ENCODE data around the gene TMCC2. TPM values are rescaled to one million over a fixed set of nuclear protein-coding genes. Genes with fewer than 3 reads are reported as not detected.

The TMCC2 gene
- total and polyA plus RNA-seq, 2 of the 4 experiments (the other 2 are of a cell fraction) = 2.0 to 4.2 TPM

GRCh38 chr1:205220421-205220820 lies 7.3 kb upstream of the TMCC2 start:
- H3K56ac ChIP-seq (ENCODE audit: extremely low read depth, insufficient read depth, low read length) = no peak overlapping the region
- H3K4me2 ChIP-seq (ENCODE audit: low read depth, low read length) = no peak overlapping the region
- no peak overlapping the region for H2BK5ac ChIP-seq (ENCODE audit: low read depth, low read length, poor library complexity, severe bottlenecking)
- intact Hi-C loops (cut with micrococcal nuclease) (no loop called here), dilution Hi-C loops (cut with HindIII; ENCODE audit: low sequenced_read_pairs, unreplicated experiment) (no loop called here), in situ Hi-C loops (cut with MboI; ENCODE audit: low sequenced_read_pairs) (no loop called here)
- no peak overlapping the region for H3K4me3 ChIP-seq (ENCODE audit: insufficient read depth, low read depth, low read length)
- H3K27ac ChIP-seq (ENCODE audit: insufficient read depth, low read length) = no peak overlapping the region
- H3K9me1 ChIP-seq (ENCODE audit: insufficient read depth, low read length) = no peaks in the 10 kb centered on the region
- H4K20me1 ChIP-seq (ENCODE audit: insufficient read depth, low read length) = no peaks in the 10 kb centered on the region
- H3K23ac ChIP-seq (ENCODE audit: low read depth, low read length) = no peak overlapping the region
- DNase-seq (no peak), ATAC-seq (ENCODE audit: low read depth) (no peak)
- H4K91ac ChIP-seq (ENCODE audit: insufficient read depth, low read depth, low read length) = no peak overlapping the region
- TF ChIP-seq NFE2L2 (IDR thresholded peaks at IDR 0.05; ENCODE audit: low read depth, low read length) = no peak
- no peak overlapping the region for H2BK20ac ChIP-seq (ENCODE audit: low read depth, low read length)
- no peak overlapping the region for H2AFZ ChIP-seq (replicated peaks; ENCODE audit: low read length, poor library complexity)
- ChIA-PET CTCF (interaction anchor here (1.0 kb wide), 1 partner anchor 8 kb away, joined by 3 read pairs; no protein-coding TSS in a partner anchor), POLR2A (ENCODE audit: unreplicated experiment) (no interaction called here)
- BruUV-seq (replicated peaks) = no TSS peak
- H3K14ac ChIP-seq (replicated peaks; ENCODE audit: low read depth, low read length) = no peak overlapping the region
- H4K5ac ChIP-seq (ENCODE audit: low read depth, low read length) = no peak overlapping the region
- no peak overlapping the region for H2AK5ac ChIP-seq (ENCODE audit: low read depth, low read length)
- no peak overlapping the region for H2AK9ac ChIP-seq (replicated peaks; ENCODE audit: low read depth, low read length, poor library complexity)
- H2BK15ac ChIP-seq (ENCODE audit: low read depth, low read length) = no peak overlapping the region
- no peak overlapping the region for H3K4ac ChIP-seq (ENCODE audit: low read depth, low read length)
- H3K27me3 ChIP-seq (ENCODE audit: control insufficient read depth, insufficient read depth, low read length) = peaks cover 2% of the 10 kb centered on the region; the same call in 1 of the 2 replicates
- no peak overlapping the region for H3K18ac ChIP-seq (ENCODE audit: low read depth, low read length)
- H3K9ac ChIP-seq (ENCODE audit: low read depth, low read length) = no peak overlapping the region
- H3K9me3 ChIP-seq (ENCODE audit: control insufficient read depth, insufficient read depth, low read length) = no peaks in the 10 kb centered on the region
- WGBS, 2 experiments (ENCODE audit: extremely low coverage in 2 of 2, insufficient read length in 1 of 2) = no CpG with 5 or more reads among the region's 2 CpGs
- H3K36me3 ChIP-seq (ENCODE audit: control insufficient read depth, insufficient read depth, low read length) = no peaks in the 10 kb centered on the region
- no peak overlapping the region for H2BK120ac ChIP-seq (ENCODE audit: low read depth, low read length)
- H4K8ac ChIP-seq (ENCODE audit: low read depth in 2 of 2, low read length in 2 of 2) = no peak overlapping the region
- H3K79me1 ChIP-seq (ENCODE audit: low read depth in 1 of 2, low read length in 2 of 2) = no peaks in the 10 kb centered on the region
- H3K4me1 ChIP-seq (ENCODE audit: control insufficient read depth, insufficient read depth, low read length) = no peaks in the 10 kb centered on the region
